GM19455 (cell line): ENCODE results near the gene RAB43.
"Not testable (repeated sequence)": the region's sequence is repeated elsewhere in the genome, so short reads cannot be mapped to it uniquely, and the experiment has no call there.

Experiments
- ATAC-seq: cut with Tn5 transposase; IDR thresholded peaks from one replicate; pipeline ENCODE4 v1.9.1; 2021; ENCODE audit not compliant: unreplicated experiment

The RAB43 gene

DNA sequence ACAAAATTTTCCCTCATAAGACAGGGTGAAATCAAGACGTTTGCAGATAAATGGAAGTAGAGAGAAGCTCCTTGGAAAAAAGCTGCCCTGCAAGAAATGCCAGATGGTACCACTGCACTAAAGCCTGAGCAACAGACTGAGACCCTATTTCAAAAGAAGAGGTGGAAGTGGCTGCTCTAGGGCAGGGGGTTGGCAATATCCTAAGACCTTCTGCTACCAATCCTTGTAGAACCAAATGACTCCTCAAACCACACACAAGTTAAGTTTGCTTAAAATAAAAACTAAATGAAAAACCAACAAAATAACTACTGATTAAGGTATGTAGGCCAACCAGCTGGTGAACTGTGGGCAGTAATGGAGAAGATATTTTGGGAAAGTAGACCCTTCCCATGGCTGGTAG lies 21.3 kb downstream of the RAB43 start:
- no peak for ATAC-seq

DNA sequence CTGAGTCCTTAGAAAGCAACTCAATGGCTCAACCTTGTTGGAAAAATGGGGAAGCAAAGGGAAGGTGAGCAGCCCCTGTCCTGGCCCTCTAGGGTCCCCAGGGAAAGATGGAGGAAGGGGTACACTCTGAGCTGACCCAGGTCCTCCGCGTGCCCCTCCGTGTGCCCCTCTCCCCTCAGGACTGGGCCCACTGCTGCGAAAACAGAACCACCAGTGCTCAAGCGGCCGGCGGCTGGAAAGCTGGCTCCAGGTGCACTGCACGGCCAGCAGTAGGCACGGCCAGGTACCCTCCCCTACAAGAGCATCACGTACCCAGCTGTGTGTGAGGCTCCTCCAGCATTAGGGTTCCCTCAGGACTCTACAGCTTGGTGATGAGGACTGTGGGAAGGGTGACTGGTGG lies 26.3 kb downstream of the RAB43 start:
- ATAC-seq = no peak

- ATAC-seq = not testable (repeated sequence)
Observed at GRCh38 chr3:129088312-129088711, 33.3 kb downstream of the RAB43 start.

DNA sequence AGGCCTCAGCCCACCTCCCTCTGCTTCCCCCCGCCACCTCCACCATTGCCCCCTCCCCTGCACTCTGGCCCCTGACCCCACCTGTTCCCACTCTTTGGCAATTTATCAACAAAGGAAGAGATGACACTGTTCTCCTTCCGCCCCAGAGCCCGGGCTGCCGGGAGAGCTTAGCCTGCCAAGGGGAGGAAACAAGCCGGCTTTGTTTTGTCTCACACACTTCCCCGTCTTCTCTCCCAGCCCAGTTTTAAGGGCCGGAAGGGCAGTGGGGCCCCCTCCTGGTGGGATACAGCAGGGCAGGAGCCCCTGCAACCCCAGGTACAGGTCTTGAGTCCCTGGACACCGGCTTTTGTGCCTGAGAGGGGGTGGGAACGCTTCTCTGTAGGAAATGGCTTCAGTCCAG lies 33.7 kb downstream of the RAB43 start:
- ATAC-seq = not testable (repeated sequence)

GRCh38 chr3:129087138-129087702 lies 34.4 kb downstream of the RAB43 start:
- ATAC-seq = no peak

GRCh38 chr3:129085818-129086217 lies 35.8 kb downstream of the RAB43 start:
- no peak for ATAC-seq

DNA sequence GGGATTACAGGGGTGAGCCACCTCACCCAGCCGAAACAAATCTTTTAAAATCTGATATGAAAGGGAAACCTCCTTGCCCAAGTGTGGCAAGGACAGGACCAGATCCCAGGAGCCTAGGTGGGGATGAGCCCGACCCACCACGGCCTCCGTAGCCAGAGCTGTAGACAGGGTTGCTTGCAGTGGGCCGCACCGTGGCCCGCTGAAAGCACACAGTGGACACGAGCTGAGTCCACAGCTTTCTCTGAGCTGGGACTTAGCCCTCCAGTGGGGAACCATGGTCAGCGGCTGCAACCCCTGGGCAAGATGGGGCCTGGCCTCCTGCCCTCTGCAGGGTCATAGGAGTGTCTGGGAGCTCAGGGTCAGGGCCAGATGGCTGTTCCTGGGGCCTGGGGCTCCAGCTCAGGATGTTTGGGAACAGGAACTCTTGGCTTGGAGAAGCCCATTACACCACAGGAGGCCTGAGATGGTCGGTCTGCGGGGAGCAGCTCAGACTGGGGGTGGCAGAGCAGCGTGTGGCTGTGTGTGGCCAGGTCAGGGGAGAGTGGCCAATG lies 36.4 kb downstream of the RAB43 start:
- no peak for ATAC-seq

DNA sequence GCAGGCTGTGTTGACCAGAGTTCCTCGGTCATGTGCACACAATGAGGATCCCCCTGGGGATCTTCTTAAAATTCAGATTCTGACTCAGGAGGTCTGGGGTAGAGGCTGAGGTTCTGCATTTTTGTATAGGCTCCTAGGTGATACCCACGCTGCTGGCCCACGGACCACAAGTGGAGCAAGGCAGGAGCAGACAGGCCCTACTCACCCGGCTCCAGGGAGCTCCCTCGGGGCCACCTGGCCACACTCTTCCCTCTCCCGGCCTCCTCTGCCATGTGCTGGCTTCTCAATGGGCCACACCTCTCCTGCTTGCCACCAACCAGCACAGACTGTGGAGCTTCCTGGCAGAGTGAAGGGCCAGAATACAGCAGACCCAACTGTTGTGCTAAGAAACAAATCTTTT lies 37.1 kb downstream of the RAB43 start:
- no peak for ATAC-seq

GRCh38 chr3:129082026-129082425 lies 39.6 kb downstream of the RAB43 start:
- no peak for ATAC-seq

DNA sequence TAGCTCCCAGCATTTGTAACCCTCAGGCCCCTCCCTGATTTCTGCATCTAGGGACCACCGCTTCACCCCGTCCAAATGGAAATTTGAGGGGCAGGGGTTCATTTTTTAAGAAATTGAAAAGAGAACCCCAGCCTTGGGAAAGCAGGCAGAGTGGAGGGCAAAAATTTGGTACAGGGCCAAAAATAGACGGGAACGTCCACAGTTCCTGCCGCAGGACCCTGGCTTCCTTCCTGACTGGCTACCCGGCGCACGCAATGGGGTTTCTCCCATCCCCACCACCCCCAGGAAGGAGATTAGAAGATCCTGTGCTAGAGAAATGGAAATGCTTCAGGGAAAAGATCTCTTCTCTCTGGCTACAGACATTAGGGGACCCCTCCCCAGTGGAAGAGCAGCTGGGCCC lies 40.1 kb downstream of the RAB43 start:
- ATAC-seq = no peak

GRCh38 chr3:129078510-129078909 lies 43.1 kb downstream of the RAB43 start:
- ATAC-seq = no peak

DNA sequence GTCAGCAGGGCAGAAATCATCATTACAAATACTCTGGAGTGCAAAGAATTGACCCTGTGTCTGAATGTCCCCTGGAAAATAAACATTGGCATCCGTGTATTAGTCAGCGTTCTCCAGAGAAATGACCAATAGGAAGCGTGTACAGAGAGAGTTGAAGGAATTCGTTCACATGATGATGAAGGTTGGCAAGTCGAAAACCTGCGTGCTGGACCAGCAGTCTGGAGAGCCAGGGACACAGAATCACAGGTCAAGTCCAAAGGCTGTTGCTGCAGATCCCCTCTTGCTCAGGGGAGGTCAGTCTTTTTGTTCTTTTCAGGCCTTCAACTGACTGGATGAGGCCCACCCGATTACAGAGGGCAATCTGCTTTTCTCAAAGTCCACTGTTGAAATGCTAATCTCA lies 44.4 kb downstream of the RAB43 start:
- no peak for ATAC-seq

GRCh38 chr3:129070086-129070885 lies 51.3 kb downstream of the RAB43 start:
- no peak for ATAC-seq

- ATAC-seq = not testable (repeated sequence)
Observed at GRCh38 chr3:129069313-129070085, 52.1 kb downstream of the RAB43 start.

- ATAC-seq = no peak
Observed at GRCh38 chr3:129068291-129068886, 53.2 kb downstream of the RAB43 start.

DNA sequence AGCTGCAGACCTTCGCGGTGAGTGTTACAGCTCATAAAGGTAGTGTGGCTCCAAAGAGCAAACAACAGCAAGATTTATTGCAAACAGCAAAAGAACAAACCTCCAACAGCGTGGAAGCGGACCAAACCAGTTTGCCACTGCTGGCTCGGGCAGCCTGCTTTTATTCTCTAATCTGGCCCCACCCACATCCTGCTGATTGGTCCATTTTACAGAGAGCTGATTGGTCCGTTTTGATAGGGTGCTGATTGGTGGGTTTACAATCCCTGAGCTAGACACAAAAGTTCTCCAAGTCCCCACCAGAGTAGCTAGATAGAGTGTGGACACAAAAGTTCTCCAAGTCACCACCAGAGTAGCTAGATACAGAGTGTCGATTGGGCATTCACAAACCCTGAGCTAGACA lies 53.9 kb downstream of the RAB43 start:
- ATAC-seq = not testable (repeated sequence)

DNA sequence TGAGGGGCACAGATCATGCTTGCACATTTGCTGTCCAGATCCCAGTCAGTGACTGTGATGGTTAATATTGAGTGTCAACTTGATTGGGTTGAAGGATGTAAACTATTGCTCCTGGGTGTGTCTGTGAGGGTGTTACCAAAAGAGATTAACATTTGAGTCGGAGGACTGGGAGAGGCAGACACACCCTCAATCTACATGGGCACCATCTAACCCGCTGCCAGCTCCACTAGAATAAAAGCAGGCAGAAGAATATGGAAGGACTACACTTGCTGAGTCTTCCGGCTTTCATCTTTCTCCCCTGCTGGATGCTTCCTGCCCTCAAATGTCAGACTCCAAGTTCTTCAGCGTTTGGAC lies 55.9 kb downstream of the RAB43 start:
- no peak for ATAC-seq

- ATAC-seq = no peak
Observed at GRCh38 chr3:129065016-129065719, 56.4 kb downstream of the RAB43 start.

DNA sequence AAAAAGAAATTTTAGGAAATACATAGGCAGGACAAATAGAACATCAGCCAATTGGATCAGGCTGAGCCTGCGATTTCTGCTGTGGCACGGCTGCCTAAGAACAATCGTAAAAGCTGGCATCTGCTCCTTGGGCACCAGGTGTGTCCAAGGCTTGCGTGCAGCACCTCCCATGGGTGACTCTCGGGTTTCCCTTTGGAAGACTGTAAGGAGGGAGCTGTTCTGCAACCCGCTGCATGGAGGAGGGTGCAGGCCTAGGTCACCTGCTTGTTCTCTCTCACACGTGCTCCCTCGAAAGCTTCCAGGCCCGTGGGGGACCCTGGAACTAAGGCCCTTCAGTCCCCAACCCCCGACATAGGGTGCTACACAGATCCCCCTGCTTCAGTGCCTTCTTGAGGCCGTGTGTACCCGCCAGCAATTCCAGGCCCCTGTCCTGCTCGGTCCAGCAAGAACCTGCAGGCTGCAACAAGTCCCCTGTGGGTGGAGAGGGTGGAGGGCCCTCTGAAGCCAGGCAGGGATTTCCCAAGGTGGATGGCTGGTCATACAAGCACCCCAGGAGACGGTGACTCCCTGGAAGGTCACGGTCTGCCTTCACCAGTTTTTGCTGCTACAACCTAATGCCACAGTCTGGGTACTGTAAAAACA lies 57.6 kb downstream of the RAB43 start:
- ATAC-seq = no peak

DNA sequence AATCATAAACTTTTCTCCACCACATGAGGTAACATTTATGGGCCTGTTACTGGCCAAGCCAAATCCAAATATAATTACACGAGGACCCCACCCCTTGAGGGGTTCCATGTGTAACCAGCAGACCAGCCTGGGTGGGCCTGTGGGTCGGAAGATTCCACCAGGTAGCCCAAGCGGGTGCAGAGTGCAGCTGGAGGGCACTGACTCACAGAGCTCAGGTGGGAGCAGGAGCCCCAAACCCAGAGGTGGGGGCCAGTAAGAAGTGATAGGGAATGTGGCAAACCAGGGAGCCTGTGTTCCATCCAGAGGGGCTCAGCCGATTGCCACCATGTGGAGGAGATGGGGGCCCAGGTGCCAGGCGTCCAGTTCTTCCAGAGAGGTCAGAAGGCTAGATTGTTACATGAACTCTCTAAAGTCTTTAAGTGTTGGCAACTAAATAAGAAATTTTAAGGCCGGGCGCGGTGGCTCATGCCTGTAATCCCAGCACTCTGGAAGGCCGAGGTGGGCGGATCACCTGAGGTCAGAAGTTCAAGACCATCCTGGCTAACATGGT lies 58.4 kb downstream of the RAB43 start:
- ATAC-seq = no peak
